Fibroblast of skin of scalp (primary cell): ENCODE data around the gene CACNA1S.

ENCODE experiments used
- DNase-seq: peaks from one replicate; pipeline ENCODE4 v3.0.0-alpha.2; 2013

CACNA1S gene

DNA sequence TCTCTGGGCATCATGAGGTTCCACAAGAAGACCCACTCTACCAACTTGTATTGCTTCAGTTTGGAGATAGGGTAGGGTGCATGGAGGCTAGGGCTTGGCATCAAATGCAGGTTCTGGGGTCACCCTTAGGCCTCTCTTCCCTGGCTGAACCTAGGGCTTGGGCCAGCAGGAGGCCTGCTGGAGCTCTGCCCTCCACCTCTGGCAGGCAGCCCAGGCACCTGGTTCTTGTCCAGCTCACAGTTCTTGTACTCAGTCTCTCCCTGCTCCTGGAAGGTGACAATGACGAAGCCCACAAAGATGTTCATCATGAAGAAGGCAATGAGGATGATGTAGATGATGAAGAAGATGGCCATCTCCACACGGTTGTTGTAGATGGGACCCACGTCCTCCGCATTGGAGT, 51.2 kb downstream of the CACNA1S start:
- DNase-seq, result no peak

DNA sequence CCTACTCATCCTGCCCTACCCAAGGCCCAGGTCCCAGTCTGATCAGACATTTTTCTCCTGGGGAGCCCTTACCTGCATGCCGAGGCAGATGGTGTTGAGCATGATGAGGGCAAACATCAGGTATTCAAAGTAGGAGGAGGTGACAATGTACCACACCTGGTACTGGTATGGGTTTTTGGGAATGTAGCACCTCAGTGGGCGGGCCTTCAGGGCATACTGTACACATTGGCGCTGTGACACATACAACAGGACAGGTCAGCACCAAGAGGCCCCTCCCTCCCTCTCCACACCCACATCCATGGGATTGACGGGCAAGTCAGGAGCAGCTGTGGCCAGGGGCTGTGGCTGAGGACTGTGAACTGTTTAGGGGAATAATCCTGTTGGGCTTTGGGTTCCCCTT, 51.6 kb downstream of the CACNA1S start:
- no peak for DNase-seq

DNA sequence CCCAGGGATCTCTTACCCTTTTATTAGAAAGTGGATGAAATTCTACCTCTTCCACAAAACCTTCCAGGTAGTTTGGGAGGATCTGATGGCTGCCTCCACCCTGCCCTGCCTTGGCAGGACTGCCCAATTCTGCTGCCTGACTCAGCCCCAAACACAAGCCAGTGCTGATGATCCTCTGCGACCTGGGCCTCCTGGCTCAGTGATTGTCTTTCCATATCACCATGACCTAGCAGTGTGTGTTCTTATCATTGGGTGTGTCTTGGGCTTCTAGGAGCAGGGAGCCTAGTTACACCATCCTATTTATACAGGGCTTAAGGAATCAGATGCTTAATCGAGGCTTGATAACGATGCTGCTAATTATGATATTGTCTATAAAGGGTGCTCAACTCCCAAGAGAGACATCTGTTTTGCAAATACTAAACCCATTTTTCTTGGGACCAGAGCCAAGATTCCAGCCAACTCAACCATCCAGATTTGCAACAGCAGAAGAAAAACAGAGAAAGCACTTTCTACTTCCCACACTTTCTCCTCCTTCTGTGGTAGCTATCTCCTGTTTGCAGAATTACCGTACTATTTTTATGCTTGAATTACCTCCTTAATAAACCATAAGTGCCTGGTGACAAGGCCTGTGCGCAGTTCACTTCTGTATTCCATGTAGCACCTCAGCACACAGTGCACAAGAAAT, 52.2 kb downstream of the CACNA1S start:
- no peak for DNase-seq

DNA sequence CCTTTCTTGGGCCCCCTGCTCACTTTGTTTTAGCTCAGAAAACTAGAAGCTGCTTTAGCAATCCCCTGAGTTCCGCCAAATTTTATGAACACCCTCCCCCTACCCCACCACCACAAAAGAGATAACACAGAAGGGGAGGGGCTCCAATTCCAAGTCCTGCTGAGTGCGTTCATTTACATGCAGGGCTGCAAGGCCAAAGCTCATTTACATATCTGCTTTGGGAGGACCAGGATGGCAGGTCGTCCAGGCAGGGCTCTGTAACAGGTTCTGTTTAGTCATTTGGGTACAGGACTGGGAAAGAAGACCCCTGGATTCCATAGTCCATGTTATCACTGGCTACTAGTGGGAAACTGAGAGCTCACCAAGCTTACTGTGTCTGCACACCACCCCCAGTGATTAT, 52.8 kb downstream of the CACNA1S start:
- no peak for DNase-seq

DNA sequence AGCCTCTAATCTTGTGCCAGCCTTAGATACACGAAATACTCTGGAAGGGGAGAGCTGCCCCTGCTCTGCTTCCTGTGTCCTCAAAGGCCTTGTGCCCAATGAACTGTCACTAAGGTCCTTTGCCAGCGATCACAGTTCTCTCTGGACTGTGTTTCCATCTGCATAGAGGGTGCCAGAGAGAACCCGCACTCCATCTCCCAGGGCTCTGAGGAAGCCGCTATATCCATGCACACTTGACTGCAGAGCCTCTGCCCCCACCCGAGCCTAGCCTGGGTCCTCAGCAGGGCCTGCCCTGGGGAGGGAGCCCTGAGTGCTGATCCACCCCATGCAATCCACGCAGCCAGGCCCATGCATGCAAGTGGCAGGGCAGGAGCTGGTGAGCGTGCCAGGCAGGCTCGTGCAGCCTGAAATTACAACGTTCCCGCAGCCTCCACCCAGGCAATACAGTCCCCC, 58.1 kb downstream of the CACNA1S start:
- DNase-seq, result no peak

DNA sequence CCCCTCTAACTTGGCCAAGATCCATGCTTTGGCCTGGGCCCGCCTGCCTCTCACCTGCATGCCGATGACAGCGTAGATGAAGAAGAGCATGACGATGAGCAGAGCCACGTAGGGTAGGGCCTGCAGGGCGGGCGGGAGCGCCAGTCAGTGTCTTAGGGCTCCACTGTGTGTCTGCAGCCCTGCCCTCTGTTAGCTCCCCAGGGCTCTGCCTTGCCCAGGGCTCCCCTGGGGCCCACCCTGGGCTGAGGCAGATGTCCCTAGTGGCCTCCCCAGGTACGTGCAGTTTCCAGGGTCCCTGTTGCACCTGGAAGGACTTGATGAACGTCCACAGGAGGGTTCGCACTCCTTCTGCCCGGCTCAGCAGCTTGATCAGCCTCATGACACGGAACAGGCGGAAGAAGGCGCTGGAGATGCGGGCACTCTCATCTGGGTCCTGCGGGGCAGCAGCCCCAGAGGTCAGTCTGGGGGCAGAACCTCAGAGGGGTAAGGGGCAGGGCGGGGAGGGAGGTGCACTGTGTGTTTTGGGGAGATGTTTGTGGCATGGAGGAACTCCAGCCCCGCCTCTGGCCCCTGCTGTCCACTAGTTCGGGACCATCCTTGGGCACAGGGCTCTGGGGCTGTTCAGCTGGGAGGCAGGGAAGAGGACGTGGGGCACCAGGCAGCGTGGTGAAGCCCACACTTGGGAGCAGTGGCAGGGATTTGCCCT, 58.9 kb downstream of the CACNA1S start:
- DNase-seq, result no peak

DNA sequence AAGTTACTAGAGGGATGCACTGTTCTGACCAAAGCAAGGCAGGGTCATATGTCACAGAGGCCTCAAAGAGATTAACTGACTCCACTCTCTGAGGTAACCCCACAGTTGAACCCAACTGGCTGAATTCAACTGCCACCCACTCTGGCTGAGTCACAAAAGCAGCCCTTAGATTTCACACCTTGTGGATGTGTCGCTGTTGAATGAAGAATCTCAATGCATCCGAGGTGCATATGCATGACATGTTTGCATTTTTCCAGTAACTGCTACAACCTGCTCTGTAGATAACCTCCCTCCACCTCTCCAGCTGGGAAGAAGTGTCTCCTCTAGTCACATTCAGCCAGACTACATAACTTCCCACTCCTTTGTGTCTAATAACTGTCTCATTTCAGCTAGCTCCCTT, 60.8 kb downstream of the CACNA1S start:
- DNase-seq, result no peak

DNA sequence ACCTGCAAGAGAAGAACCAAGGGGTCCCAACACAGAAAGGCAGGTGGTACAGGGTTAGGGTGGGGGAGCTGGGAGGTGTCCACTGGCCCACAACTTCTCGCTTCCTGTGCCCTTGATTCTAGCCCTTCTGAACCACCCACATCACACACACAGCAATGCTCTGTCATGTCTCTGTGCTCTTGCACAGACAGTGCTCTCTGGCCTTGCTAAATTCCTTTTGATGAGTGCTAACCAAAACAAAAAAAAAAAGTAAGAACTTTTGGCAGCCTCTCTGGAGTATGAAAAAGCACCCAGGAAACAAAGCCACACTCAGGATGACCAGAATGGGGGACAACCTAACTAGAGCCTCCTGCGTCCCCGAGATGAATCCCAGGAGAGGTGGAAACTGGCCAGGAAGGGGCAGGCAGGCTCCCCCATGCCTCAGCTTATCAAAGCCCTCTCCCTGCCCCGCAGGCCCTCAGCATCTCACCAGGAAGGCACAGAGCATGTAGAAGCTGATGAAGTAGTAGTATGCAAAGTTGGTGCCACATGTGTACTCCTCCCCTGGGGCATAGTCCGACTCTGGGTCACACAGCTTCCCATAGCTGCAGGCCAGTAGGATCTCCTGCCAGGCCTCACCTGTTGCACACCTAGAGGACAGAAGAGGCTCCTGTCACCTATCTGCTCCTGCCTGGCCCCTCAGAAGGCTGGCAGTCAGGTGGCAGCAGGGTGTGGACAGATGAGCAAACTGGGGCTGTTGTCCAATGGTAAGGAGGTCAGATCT, 61.5 kb downstream of the CACNA1S start:
- peak; percentile 8 for DNase-seq

DNA sequence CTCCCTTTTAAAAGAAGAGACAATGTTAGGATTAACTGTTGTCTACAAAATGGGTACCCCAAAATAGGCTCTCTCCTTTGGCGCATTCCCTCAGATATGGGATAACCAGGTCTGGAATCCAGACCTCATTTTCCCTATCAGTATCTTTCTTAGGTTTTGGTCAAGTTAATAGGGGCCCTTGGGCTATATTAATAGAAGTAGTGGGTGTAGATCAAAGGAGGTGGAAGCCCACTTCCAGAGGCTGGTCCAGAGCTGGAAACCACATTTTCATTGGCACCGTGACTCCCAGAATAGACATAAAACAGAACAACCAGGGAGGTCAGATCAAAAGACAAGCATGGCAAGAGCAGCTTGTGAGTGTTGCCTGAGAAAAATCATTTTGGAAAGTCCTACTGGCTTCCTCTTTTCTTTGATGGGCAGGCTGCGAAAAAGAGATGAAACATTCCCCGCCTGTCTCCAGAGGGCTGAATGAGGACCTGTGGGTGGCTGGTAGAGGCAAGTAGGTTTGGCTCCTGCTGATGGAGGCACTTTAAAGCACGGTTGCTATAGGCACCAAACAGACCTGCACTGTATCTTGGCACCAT, 62.9 kb downstream of the CACNA1S start:
- no peak for DNase-seq

DNA sequence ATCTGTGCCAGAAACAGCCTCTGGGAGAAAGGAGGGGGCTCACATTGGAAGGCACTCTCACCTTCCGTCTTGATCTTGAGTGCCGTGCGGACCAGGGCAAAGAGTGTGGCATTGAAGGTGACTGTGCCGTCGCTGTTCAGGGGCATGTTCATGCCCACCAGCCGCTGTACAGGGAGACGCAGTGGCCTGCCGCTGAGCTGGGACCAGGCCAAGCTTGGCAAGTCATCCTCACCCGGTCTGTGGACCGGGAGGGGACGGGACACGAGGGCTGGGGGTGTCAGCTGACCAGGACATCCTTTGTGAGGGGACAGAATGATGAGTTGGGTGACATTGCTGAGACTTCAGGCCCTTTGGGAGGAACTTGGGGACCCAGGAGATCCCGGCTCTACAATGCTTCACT, 63.7 kb downstream of the CACNA1S start:
- DNase-seq, result no peak

DNA sequence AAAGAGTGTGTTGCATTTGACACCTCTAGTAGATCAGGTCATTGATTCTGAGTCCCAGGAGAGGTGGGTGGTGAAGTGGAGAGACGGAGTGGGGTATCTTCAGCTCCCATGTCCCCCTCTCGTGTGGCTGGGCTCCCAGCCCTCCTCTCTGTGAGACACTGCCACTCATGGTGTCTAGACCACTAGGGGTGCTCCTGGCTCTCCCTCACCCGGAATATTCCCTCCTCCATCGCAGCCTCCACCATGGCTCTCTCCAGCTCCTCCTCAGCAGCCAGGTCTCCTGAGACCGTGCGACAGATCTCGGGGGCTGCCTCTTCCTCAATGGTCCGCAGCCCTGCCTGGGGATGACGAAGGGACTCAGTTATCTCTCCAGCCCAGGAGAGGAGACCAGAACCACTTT, 68.1 kb downstream of the CACNA1S start:
- no peak for DNase-seq

DNA sequence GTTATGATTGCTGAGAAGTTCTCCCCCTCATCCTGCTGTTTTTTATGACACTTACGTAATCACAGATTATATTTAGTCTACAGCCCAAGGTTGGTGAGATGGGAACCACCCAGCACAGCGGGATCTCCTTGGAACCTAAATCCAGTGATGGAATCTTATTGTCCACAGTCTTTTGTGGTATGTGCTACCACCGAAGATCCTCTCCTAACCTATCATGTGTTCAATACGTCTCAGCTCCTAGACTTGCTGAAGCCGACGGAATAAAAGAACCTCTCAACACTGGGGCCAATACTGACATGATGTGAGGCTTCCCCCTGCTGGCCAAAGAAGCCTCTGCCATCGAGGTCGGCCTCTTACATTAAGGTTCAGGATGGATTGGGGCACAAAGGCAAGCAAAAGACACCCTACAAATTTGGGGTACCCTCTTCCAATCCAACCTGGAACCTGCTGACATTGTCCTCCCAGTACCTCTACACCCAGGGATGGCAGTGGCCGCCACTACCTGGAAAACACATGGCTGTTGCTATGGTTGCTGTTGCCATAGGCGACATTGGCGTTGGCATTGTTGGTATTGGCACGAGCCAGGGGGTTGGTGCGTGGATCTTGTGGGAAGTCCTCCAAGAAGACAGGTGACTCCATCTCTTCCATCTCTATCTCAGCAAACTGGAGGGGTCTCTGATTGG, 69.3 kb downstream of the CACNA1S start:
- peak; percentile 72 for DNase-seq

DNA sequence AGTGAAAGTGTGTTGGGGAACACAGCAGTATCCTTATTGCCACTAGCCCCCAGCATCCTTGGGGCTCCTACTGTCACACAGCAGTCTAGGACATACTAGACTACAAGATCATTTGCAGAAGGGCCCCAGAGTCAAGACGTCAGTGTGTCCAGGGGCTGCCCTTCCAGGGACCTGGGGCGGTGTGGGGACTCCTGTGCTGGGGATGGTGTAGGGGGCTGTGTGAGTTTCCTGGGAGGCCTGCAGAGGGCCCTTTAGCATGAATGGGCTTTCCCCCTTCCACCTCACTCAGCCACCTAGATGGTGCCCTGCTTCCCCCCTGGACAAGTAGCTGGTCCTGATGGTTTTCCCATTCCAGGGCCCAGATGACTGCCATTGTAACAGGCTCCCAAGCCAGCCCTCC, 71.2 kb downstream of the CACNA1S start:
- no peak for DNase-seq

DNA sequence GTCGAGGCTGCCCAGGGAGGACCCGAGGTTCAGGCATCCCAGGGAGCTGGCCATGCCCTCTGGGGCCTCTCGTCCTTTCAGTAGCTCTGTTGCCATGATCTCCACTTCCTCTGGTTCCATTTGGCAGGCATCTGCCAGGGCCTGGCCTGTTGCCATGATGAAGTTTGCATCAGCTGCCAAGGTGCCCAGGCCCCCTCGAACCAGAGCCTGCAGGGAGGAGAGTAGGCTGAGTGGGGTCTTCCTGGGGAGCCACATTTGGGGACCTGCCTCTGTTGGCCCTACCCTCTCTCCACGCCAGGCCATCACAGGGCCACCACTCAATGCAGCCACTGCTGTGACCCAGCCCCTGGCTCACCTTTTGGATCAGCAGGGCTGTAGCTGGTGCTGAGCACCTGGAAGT, 72.3 kb downstream of the CACNA1S start:
- no peak for DNase-seq

DNA sequence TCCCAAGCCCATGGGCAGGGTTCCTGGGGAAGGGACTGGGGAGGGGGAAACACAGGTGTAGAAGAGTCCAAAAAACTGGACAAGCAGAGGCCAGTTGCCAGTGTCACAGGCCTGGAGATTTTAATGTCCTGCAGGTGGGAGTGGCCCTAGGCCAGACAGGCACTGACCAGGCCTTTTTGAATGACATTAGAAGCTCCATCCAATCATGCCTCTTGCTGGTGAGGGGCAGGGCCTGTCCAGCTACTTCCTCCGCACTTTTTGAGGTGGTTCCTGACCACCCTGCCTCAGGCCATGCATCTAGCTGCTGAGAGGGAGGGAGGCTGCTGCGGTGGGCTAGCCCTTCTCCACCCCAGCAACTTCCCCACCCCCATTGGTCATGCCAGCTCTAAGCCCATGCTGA, 72.8 kb downstream of the CACNA1S start:
- no peak for DNase-seq

DNA sequence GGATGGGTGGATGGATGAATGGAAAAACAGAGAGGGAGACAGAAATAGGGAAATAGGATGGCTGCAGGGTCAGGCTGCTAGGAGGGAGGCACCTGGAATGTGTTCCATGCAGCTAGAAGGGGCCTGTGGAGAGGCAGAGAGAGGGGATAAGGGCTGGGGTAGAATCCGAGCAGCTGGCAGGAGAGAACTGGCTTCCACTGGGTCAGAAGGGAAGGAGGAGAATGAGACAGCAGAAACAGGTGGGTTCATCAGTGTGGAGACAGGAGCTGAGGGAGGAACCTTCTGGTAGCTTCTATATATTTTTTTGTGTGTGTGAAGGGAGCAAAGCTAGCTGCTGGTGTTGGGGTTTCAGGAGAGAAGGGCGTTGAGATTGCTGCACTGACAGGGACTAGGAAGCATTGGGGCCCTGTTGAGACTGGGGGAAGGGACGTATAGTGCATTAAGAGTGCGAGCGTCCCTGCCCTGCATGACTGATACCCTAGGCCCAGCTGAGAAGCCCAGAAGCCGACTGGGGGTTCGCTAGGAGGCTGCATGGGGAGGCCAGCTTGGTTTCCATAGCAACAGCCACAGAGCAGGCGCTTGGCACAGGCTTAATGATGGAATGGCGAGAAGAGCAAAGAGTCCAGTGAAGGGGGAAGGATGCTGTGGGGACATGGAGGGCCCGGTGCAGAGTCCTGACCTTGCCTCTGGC, 73.9 kb downstream of the CACNA1S start:
- DNase-seq, result no peak

DNA sequence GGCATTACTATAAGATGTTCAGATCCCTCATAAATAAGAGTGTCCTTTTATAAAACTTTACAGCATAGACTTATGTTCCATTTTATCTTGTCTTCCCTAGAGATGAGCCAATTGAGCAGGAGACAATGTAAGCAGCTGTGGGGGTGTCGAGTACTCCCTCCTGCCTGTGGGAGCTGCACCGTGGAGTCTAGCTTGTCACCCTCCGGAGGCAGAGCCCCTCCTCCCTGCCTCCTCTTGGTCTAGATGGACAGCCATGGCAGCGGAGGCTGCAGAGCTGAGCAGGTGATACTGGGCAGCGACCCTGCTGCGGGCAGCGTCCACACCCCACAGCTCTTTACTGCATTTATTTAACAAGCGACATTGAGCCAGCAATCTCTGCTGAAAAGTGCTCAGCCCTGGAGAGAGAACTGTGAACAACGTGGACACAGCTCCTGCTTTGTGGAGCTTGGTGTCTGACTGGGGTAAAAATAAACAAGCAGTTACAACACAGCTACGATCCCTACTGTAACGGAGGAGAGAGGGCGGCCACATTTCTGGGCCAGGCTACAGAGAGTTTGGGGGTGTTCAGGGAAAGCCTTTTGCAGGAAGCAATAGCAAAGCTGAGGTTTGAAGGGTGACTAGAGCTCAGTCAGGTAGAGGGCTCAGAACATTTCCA, 75.9 kb downstream of the CACNA1S start:
- no peak for DNase-seq

DNA sequence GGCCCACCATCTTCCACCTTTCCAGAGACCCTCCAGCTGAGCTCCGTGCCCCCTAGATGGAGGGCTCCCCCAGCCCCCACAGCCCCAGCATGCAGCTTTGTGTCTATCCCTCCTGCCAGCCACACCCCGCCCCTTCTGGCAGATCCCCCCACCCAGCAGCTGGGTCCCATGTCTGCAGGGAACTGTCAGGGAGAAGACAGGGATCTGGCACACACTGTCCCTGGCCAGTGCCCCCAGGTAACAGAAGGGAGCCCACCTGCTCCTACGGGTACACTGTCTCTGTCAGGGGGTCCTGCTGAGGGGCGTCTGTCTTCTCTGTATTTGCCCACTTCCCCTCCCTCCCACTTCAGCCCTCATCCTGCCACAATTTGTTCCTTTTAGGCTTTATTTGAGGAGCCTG, 77.6 kb downstream of the CACNA1S start:
- no peak for DNase-seq

DNA sequence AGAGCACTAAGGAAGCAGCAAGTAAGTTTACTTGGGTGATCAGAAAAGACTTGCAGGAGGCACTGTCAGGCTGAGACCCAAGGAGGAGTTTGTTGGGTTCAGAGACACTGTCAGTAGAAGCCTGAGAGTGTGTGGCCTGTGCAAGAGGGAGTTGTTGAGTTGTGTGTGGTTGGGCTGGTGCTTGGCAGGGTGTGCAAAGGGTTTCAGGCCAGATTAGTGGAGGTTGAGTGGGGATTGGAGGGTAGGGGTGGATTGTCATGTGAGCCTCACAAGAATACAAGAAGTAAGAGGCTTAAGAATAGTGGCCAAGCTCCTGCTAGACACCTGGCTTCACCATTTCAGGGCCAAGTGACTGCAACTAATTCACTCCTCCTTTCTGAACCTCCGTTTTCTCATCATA, 79.8 kb downstream of the CACNA1S start:
- no peak for DNase-seq

DNA sequence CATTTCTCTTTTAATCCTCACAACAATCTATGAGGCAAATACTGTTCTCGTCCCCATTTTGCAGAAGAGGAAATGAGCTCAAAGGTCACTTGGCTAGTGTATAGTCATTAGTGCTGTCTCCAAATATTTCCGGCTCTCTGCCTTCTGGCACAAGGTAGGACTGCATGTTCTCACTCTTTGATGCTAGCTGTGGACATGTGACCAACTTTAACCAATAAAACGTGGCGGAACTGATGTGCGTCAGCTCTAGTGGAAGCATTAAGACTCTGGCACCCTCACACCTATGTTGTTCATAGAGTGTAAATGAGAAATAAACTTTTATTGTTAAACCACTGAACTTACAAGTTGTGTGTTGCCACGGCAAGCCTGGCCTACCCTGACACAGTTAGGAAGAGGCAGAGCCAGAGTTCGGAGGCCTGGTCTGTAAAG, 83.8 kb downstream of the CACNA1S start:
- DNase-seq, result no peak

DNA sequence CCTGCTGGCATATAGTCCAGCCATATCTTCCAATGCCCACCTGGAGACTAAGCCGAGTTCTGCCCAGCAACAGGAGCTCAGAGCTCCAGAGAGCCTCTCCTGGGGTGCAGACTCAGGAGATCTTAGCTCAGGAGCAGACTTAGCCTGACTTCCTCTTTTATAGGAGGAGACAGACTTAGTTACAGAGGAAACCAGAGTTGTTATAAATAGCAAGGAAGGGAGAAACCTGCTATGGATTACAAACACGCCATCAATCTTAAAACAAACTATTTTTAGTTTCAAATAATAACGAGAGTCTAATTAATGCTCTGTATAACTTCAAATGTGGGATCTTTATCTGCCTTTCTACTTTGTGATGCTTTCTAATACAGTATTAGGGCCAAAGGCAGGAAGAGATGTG, 85.4 kb downstream of the CACNA1S start:
- DNase-seq, result no peak

DNA sequence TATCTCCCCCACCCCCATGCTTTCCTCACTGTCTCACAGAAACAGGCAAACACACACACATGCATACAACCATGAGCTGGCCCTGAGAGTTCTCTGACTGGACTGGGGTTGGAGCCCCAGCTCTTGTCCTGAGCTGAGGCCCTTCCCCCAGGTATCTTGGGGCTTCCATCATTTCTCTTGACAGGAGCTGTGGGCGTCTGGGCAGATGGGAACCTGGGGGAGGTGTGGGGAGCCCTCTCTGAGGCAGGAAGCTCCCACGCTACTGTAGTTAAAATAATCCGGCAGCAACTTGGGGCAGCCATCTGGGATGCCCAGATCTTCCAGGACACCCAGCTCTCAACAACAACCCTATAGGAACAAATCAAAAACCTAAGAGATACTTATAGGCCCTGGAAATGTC, 86.0 kb downstream of the CACNA1S start:
- no peak for DNase-seq
